CD4-positive, alpha-beta T cell (primary cell): Measurements from ENCODE around the gene ABCC4. TPM values are rescaled to one million over a fixed set of nuclear protein-coding genes. Genes with fewer than 3 reads are reported as not detected.

ENCODE experiments used
- ATAC-seq: fragments of 200-7000 bp; cut with Tn5 transposase; one replicate; pipeline ENCODE4 v1.10.0; 2022; ENCODE audit warnings: mild to moderate bottlenecking; ENCODE audit not compliant: poor library complexity
- CTCF ChIA-PET: fragments of 350-600 bp; sonication (Branson Sonifier 250); formaldehyde crosslinking; loops from one replicate; lab custom pipeline; 2021; ENCODE audit warnings: antibody characterized with exemption, inconsistent platforms; lab: Charles Lee
- POLR2A ChIA-PET: fragments of 350-600 bp; sonication (Branson Sonifier 250); formaldehyde crosslinking; loops from one replicate; lab custom pipeline; 2021; ENCODE audit warnings: antibody characterized with exemption, inconsistent platforms; lab: Charles Lee
- DNase-seq, 14 experiments: peaks; one replicate each; pipeline ENCODE4 v3.0.0-alpha.2; 2013 to 2020; ENCODE audit warnings: mixed read lengths in 2 of 14
- H3K27ac ChIP-seq, 2 donors: one replicate each; pipeline versions ENCODE4 v1.5.1 to v1.7.0; 2013; ENCODE audit warnings: low read length in 2 of 2, low read depth in 1 of 2, mild to moderate bottlenecking in 1 of 2
- H3K27me3 ChIP-seq, 2 experiments: 1 replicate in 1 of 2; 2 replicates in 1 of 2; pipeline versions ENCODE4 v1.6.1 to v1.7.0; 2013; ENCODE audit warnings: low read length in 2 of 2, control low read depth in 1 of 2, mild to moderate bottlenecking in 1 of 2, moderate library complexity in 1 of 2; ENCODE audit not compliant: insufficient read depth in 2 of 2, control insufficient read depth in 1 of 2
- H3K36me3 ChIP-seq: one replicate; pipeline ENCODE4 v1.6.1; 2013; ENCODE audit warnings: low read length, control low read depth; ENCODE audit not compliant: insufficient read depth
- H3K4me1 ChIP-seq: one replicate; pipeline ENCODE4 v1.6.1; 2013; ENCODE audit warnings: low read length, control low read depth; ENCODE audit not compliant: insufficient read depth
- H3K4me3 ChIP-seq: one replicate; pipeline ENCODE4 v1.5.1; 2013; ENCODE audit warnings: mild to moderate bottlenecking, low read length, moderate library complexity
- H3K9me3 ChIP-seq, 2 experiments: 1 replicate in 1 of 2; 2 replicates in 1 of 2; pipeline versions ENCODE4 v1.6.1 to v1.7.0; 2013; ENCODE audit warnings: low read length in 2 of 2, mild to moderate bottlenecking in 2 of 2, control low read depth in 1 of 2, moderate library complexity in 1 of 2; ENCODE audit not compliant: control insufficient read depth in 1 of 2, insufficient read depth in 1 of 2
- H3K27ac Mint-ChIP-seq: one replicate; pipeline ENCODE4 v1.8.0; 2020; ENCODE audit warnings: mixed read lengths
- H3K27me3 Mint-ChIP-seq: one replicate; pipeline ENCODE4 v1.8.0; 2021; ENCODE audit warnings: mixed read lengths
- H3K36me3 Mint-ChIP-seq: one replicate; pipeline ENCODE4 v1.8.0; 2021; ENCODE audit warnings: low read depth, mixed read lengths
- H3K4me1 Mint-ChIP-seq: one replicate; pipeline ENCODE4 v1.8.0; 2021; ENCODE audit warnings: low read depth, mixed read lengths
- H3K4me3 Mint-ChIP-seq: one replicate; pipeline ENCODE4 v1.8.0; 2020; ENCODE audit warnings: mild to moderate bottlenecking, mixed read lengths
- H3K9me3 Mint-ChIP-seq: one replicate; pipeline ENCODE4 v1.8.0; 2020; ENCODE audit warnings: mixed read lengths
- intact Hi-C, 2 experiments: fragments of 100-400 bp; cut with DNase I in 1 of 2; cut with micrococcal nuclease in 1 of 2; formaldehyde crosslinking; loops; one replicate each; pipeline versions ENCODE4 v1.15.1 to v1.9.0; 2023 to 2025; cut with DNase I, micrococcal nuclease
- total RNA-seq, 174 experiments: library from RNA in 2 of 174; stranded (reverse) in 2 of 174; gene quantifications; one replicate each; pipeline ENCODE4 v1.2.3 and lab custom pipeline; 2021 to 2026
- TF ChIP-seq, protein P1 (sequence below): fragments of 200-600 bp; IDR thresholded peaks from one replicate; pipeline ENCODE4 v1.8.0; 2022; ENCODE audit warnings: antibody characterized with exemption, mild to moderate bottlenecking

ABCC4 gene
- total RNA-seq, 2 experiments from 2014 or later: 4.0 to 4.4 TPM

GRCh38 chr13:95341441-95341840, 40.2 kb upstream of the ABCC4 start:
- ChIA-PET POLR2A (no interaction called here), CTCF (no interaction called here)
- no peak overlapping the region for H3K4me3 ChIP-seq
- Mint-ChIP-seq H3K4me3 (no peak overlapping the region), H3K27me3 (no peaks in the 10 kb centered on the region), H3K9me3 (no peaks in the 10 kb centered on the region), H3K36me3 (no peaks in the 10 kb centered on the region), H3K4me1 (no peaks in the 10 kb centered on the region), H3K27ac (no peak overlapping the region)
- no peaks in the 10 kb centered on the region for H3K9me3 ChIP-seq
- intact Hi-C loops: no loop called here
- DNase-seq: no peak
- H3K27me3 ChIP-seq: no peaks in the 10 kb centered on the region
- no peak overlapping the region for H3K27ac ChIP-seq
- no peaks in the 10 kb centered on the region for H3K4me1 ChIP-seq
- TF ChIP-seq, protein P1, sequence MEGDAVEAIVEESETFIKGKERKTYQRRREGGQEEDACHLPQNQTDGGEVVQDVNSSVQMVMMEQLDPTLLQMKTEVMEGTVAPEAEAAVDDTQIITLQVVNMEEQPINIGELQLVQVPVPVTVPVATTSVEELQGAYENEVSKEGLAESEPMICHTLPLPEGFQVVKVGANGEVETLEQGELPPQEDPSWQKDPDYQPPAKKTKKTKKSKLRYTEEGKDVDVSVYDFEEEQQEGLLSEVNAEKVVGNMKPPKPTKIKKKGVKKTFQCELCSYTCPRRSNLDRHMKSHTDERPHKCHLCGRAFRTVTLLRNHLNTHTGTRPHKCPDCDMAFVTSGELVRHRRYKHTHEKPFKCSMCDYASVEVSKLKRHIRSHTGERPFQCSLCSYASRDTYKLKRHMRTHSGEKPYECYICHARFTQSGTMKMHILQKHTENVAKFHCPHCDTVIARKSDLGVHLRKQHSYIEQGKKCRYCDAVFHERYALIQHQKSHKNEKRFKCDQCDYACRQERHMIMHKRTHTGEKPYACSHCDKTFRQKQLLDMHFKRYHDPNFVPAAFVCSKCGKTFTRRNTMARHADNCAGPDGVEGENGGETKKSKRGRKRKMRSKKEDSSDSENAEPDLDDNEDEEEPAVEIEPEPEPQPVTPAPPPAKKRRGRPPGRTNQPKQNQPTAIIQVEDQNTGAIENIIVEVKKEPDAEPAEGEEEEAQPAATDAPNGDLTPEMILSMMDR: no peak
- ATAC-seq: no peak
- no peaks in the 10 kb centered on the region for H3K36me3 ChIP-seq

DNA sequence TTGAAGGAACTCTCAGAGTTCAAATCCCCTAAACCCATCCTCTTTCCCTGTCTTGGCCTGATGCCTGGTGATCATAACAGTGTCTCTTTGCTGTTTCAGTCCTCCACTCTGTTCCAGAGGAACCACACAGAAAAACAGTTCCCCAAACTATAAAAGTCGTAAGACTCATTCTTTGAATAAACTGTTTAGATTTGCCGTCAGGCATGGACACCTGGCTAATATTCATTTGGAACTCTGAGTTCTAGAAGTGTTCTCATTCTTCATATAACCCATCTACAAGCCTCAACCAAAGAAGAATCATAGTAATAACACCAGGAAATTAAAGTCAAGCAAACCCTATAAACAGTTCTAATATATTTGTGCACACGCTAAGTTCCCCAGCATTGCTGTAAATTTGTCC, 37.7 kb upstream of the ABCC4 start:
- Histone ChIP-seq H3K36me3 (no peaks in the 10 kb centered on the region), H3K4me3 (no peak overlapping the region), H3K4me1 (no peaks in the 10 kb centered on the region), H3K9me3 (no peaks in the 10 kb centered on the region), H3K27me3 (no peaks in the 10 kb centered on the region), H3K27ac (no peak overlapping the region)
- ChIA-PET CTCF (no interaction called here), POLR2A (no interaction called here)
- intact Hi-C loops: no loop called here
- H3K27ac Mint-ChIP-seq: no peak overlapping the region
- H3K36me3 Mint-ChIP-seq: no peaks in the 10 kb centered on the region
- TF ChIP-seq, protein P1: no peak
- no peaks in the 10 kb centered on the region for H3K9me3 Mint-ChIP-seq
- ATAC-seq (no peak), DNase-seq (no peak)
- H3K4me1 Mint-ChIP-seq: no peaks in the 10 kb centered on the region
- H3K4me3 Mint-ChIP-seq: no peak overlapping the region
- H3K27me3 Mint-ChIP-seq: no peaks in the 10 kb centered on the region

GRCh38 chr13:95337597-95337996, 36.3 kb upstream of the ABCC4 start:
- POLR2A ChIA-PET: no interaction called here
- Histone ChIP-seq H3K9me3 (no peaks in the 10 kb centered on the region), H3K36me3 (no peaks in the 10 kb centered on the region), H3K27me3 (no peaks in the 10 kb centered on the region), H3K4me1 (no peaks in the 10 kb centered on the region), H3K27ac (no peak overlapping the region), H3K4me3 (no peak overlapping the region)
- TF ChIP-seq, protein P1: no peak
- Mint-ChIP-seq H3K36me3 (no peaks in the 10 kb centered on the region), H3K4me1 (no peaks in the 10 kb centered on the region), H3K4me3 (no peak overlapping the region), H3K27ac (no peak overlapping the region), H3K27me3 (no peaks in the 10 kb centered on the region), H3K9me3 (no peaks in the 10 kb centered on the region)
- CTCF ChIA-PET: no interaction called here
- DNase-seq (no peak), ATAC-seq (no peak)
- intact Hi-C loops: no loop called here
